Esophagus (tissue), 2 donors: ENCODE results near the gene SYNPO. TPM values are rescaled to one million over a fixed set of nuclear protein-coding genes. Genes with fewer than 3 reads are reported as not detected.

ENCODE experiments used
- H3K27ac ChIP-seq, 2 donors: one replicate each; pipeline ENCODE4 v1.5.1; 2013; ENCODE audit warnings: low read depth in 2 of 2, mild to moderate bottlenecking in 2 of 2, inconsistent platforms in 1 of 2, low read length in 1 of 2, moderate library complexity in 1 of 2
- H3K27me3 ChIP-seq, 2 donors: one replicate each; pipeline ENCODE4 v1.6.1; 2013; ENCODE audit warnings: low read length in 2 of 2, control low read depth in 1 of 2, mild to moderate bottlenecking in 1 of 2; ENCODE audit not compliant: insufficient read depth in 2 of 2, control insufficient read depth in 1 of 2
- H3K36me3 ChIP-seq, 2 donors: one replicate each; pipeline ENCODE4 v1.6.1; 2013; ENCODE audit warnings: low read length in 1 of 2; ENCODE audit not compliant: control insufficient read depth in 2 of 2, insufficient read depth in 2 of 2
- H3K4me1 ChIP-seq, 2 donors: one replicate each; pipeline ENCODE4 v1.6.1; 2013; ENCODE audit warnings: low read length in 1 of 2; ENCODE audit not compliant: control insufficient read depth in 2 of 2, insufficient read depth in 2 of 2
- H3K4me3 ChIP-seq, 2 donors: one replicate each; pipeline ENCODE4 v1.5.1; 2013; ENCODE audit warnings: low read length in 2 of 2, mild to moderate bottlenecking in 2 of 2, low read depth in 1 of 2, moderate library complexity in 1 of 2
- H3K9me3 ChIP-seq, 2 donors: one replicate each; pipeline ENCODE4 v1.6.1; 2013; ENCODE audit warnings: mild to moderate bottlenecking in 2 of 2, low read depth in 1 of 2, low read length in 1 of 2, moderate library complexity in 1 of 2; ENCODE audit not compliant: control insufficient read depth in 2 of 2, insufficient read depth in 1 of 2
- WGBS, 2 donors: extraction: QIAGEN DNeasy Blood & Tissue Kit; methylation state at CpG; one replicate each; pipeline ENCODE4 v1.1.7; 2013; 5-methylcytosine and 5-hydroxymethylcytosine counted together
- polyA plus RNA-seq, 2 donors: library from polyadenylated mRNA; stranded (reverse); fragments of 200-250 nt; gene quantifications; one replicate each; pipeline ENCODE4 v1.2.3, GENCODE V29; 2013
- donor health status: healthy with polysubstance abuse.
- donor health status: Bipolar disorder and iron deficiency.

Gene SYNPO
- polyA plus RNA-seq, 2 donors: 4.3 to 5.0 TPM

DNA sequence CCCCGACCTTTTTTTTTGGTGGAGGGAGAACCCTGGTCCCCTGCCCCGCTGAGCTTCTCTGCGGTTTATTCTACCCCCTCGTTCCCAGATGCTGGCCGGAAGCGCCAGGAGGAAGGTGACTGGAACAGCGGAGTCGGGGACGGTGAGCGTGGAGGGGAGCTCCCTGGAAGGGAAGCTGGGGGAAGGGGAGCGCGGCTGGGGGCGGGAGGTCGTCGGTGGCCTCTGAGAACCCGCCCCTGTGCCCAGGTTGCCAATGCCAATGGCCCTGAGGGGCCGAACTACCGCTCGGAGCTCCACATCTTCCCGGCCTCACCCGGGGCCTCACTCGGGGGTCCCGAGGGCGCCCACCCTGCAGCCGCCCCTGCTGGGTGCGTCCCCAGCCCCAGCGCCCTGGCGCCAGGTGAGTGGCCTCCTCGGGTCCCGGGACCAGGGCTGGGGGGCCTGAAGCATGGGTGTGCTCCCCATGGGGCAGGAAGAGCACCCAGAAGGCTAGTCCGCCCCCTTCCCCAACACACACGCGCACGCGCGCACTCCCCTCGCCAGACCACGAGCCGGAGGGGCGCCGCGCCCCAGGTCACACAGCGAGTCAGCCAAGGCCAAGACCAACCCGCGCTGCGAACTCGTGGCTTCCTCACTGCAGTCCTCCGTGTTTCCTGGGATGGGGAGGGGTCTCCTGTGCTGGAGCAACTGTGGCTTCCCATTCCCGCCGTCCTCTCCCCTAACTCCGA is 31.2 kb downstream of the SYNPO start:
- Histone ChIP-seq H3K9me3 (no peaks in the 10 kb centered on the region), H3K4me1 (peaks cover 0 to 10% of the 10 kb centered on the region in 2 donors), H3K27me3 (no peaks in the 10 kb centered on the region), H3K36me3 (no peaks in the 10 kb centered on the region), H3K4me3 (peak overlapping the region; percentile 30 to 39), H3K27ac (no peak overlapping the region)
- WGBS, 2 donors: 6 to 11% methylated on average over 42 to 51 of the region's 51 CpGs

- Histone ChIP-seq H3K4me1 (peaks cover 0 to 10% of the 10 kb centered on the region in 2 donors), H3K27me3 (no peaks in the 10 kb centered on the region), H3K27ac (no peak overlapping the region), H3K4me3 (peak overlapping the region; percentile 39 to 43), H3K9me3 (no peaks in the 10 kb centered on the region), H3K36me3 (no peaks in the 10 kb centered on the region)
- 3% methylated on average over 38 of the region's 38 CpGs for WGBS, 2 donors
Measured at GRCh38 chr5:150672237-150672883, 31.9 kb downstream of the SYNPO start.

- H3K27ac ChIP-seq: no peak overlapping the region
- peaks cover 0 to 10% of the 10 kb centered on the region in 2 donors for H3K4me1 ChIP-seq
- no peaks in the 10 kb centered on the region for H3K36me3 ChIP-seq
- no peaks in the 10 kb centered on the region for H3K9me3 ChIP-seq
- 69 to 79% methylated on average over 7 of the region's 7 CpGs for WGBS, 2 donors
- H3K27me3 ChIP-seq: no peaks in the 10 kb centered on the region
- no peak overlapping the region for H3K4me3 ChIP-seq
Measured at GRCh38 chr5:150672884-150673275, 32.4 kb downstream of the SYNPO start.

- no peaks in the 10 kb centered on the region for H3K36me3 ChIP-seq
- 85 to 87% methylated on average over 4 of the region's 4 CpGs for WGBS, 2 donors
- no peak overlapping the region for H3K4me3 ChIP-seq
- H3K9me3 ChIP-seq: no peaks in the 10 kb centered on the region
- peak overlapping the region in 1 of 2 donors; percentile 1 for H3K27ac ChIP-seq
- H3K27me3 ChIP-seq: no peaks in the 10 kb centered on the region
- H3K4me1 ChIP-seq: peaks cover 0 to 10% of the 10 kb centered on the region in 2 donors
Measured at GRCh38 chr5:150674341-150674821, 33.9 kb downstream of the SYNPO start.

DNA sequence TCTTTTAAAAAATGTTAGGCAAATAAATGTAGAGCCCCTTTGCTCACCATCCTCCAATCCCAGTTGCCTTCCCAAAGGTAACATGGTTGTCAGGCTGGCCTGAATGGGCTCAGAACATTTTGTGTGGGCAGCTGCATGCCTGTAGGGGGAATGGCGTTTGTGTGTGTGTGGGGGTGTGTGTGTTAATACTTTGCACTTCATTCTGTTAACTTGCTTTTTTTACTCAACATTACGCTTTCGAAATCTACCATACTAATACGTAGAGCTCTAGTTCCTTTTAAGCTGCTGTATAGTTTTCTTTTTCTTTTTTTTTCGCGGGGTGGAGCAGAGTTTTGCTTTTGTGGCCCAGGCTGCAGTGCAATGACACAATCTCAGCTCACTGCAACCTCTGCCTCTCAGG is 34.6 kb downstream of the SYNPO start:
- Histone ChIP-seq H3K36me3 (no peaks in the 10 kb centered on the region), H3K9me3 (no peaks in the 10 kb centered on the region), H3K4me3 (no peak overlapping the region), H3K27ac (no peak overlapping the region), H3K27me3 (no peaks in the 10 kb centered on the region), H3K4me1 (peaks cover 0 to 10% of the 10 kb centered on the region in 2 donors)
- WGBS, 2 donors: 79 to 88% methylated on average over 6 of the region's 6 CpGs

DNA sequence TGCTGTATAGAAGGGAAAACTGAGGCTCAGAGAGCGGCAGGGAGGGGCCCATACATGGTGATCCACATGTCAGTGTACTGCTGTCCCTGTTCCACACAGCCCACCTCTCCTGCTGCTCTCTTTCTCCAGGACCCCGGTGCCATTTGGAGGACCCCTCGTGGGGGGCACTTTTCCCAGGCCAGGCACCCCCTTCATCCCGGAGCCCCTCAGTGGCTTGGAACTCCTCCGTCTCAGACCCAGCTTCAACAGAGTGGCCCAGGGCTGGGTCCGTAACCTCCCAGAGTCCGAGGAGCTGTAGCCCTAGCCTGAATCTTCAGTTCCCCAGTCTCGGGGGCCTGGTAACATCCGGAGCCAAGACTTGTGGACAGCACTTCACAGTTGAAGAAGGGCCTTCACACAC is 36.1 kb downstream of the SYNPO start:
- Histone ChIP-seq H3K4me1 (peaks cover 0 to 9% of the 10 kb centered on the region in 2 donors), H3K4me3 (no peak overlapping the region), H3K36me3 (no peaks in the 10 kb centered on the region), H3K27me3 (no peaks in the 10 kb centered on the region), H3K9me3 (no peaks in the 10 kb centered on the region), H3K27ac (no peak overlapping the region)
- WGBS, 2 donors: 91 to 93% methylated on average over 9 of the region's 9 CpGs

GRCh38 chr5:150689120-150689519 is 48.7 kb downstream of the SYNPO start:
- WGBS, 2 donors: 57 to 68% methylated on average over 1 of the region's 1 CpG
- Histone ChIP-seq H3K27ac (no peak overlapping the region), H3K27me3 (no peaks in the 10 kb centered on the region), H3K4me3 (no peak overlapping the region), H3K9me3 (no peaks in the 10 kb centered on the region), H3K36me3 (peaks cover 15 to 21% of the 10 kb centered on the region in 2 donors), H3K4me1 (no peaks in the 10 kb centered on the region)

- H3K4me3 ChIP-seq: no peak overlapping the region
- no peak overlapping the region for H3K27ac ChIP-seq
- 69 to 72% methylated on average over 6 of the region's 6 CpGs for WGBS, 2 donors
- H3K9me3 ChIP-seq: no peaks in the 10 kb centered on the region
- H3K4me1 ChIP-seq: no peaks in the 10 kb centered on the region
- no peaks in the 10 kb centered on the region for H3K27me3 ChIP-seq
- H3K36me3 ChIP-seq: peaks cover 24 to 26% of the 10 kb centered on the region in 2 donors
Measured at GRCh38 chr5:150690760-150691159, 50.3 kb downstream of the SYNPO start.

DNA sequence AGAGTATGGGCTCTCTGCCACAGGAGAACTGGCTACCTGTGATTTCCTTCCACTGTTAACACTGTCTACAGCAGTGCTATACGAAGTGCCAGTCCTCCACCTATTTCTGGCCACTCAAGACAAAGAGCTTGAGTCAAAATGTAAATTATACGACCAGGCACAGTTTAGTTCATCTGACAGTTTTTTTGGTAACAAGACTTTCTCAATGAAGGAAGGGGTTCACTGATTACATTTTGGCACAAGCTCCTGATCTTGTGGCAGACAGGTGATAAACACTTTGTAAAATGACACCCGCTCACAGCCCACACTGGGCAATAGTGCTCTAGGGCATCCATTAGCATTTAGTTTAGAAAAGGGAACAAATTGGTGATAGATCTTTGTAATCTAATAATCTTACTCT is 51.8 kb downstream of the SYNPO start:
- Histone ChIP-seq H3K27me3 (no peaks in the 10 kb centered on the region), H3K36me3 (peaks cover 26% of the 10 kb centered on the region in 2 donors), H3K4me3 (no peak overlapping the region), H3K4me1 (no peaks in the 10 kb centered on the region), H3K9me3 (no peaks in the 10 kb centered on the region), H3K27ac (no peak overlapping the region)
- WGBS, 2 donors: 85% methylated on average over 3 of the region's 3 CpGs
